HG03064 (cell line): ENCODE results near the gene EEF1G.
A peak's percentile ranks its signal among the peaks of the same experiment; 100 is the strongest.
"Not testable (repeated sequence)": the region's sequence is repeated elsewhere in the genome, so short reads cannot be mapped to it uniquely, and the experiment has no call there.

Experiments
- ATAC-seq: cut with Tn5 transposase; IDR thresholded peaks from one replicate; pipeline ENCODE4 v1.9.1; 2021; ENCODE audit warnings: low read depth; ENCODE audit not compliant: unreplicated experiment

The EEF1G gene

DNA sequence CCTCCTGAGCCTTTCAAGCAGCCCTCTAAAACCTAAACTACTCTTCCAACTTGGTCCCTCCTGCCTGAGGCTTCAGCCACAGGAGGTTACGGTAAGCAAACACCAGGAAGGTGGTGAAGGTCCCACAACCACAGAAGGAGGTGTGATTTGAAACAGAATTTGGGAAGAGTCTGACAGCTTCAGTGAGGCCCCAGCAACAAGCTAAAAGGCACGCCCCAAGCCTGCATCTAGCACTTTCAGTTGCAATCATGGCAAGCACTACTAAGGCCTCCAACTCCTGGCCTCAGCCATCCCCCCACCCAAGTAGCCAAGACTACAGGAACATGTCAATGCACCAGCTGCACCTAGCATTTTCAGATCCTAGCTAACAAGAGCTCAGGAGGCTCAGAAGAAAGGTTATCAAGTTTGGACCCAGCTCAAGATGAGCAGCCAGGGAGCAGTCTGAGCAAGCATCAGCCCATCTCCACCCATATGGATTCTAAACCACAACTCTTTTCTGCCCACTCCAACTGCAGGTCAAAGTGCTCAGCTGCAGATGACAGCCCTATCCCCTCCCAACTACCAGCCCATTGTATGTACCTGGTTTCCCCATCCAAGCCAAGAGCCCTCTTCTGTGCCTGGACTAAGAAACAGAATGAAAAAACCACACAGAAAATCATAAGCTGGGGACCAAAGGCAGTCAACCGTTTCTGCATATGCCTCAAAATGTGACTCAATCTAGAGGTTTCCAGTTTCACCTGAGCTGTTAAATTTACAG is 16.6 kb downstream of the EEF1G start:
- peak; percentile 26 for ATAC-seq

DNA sequence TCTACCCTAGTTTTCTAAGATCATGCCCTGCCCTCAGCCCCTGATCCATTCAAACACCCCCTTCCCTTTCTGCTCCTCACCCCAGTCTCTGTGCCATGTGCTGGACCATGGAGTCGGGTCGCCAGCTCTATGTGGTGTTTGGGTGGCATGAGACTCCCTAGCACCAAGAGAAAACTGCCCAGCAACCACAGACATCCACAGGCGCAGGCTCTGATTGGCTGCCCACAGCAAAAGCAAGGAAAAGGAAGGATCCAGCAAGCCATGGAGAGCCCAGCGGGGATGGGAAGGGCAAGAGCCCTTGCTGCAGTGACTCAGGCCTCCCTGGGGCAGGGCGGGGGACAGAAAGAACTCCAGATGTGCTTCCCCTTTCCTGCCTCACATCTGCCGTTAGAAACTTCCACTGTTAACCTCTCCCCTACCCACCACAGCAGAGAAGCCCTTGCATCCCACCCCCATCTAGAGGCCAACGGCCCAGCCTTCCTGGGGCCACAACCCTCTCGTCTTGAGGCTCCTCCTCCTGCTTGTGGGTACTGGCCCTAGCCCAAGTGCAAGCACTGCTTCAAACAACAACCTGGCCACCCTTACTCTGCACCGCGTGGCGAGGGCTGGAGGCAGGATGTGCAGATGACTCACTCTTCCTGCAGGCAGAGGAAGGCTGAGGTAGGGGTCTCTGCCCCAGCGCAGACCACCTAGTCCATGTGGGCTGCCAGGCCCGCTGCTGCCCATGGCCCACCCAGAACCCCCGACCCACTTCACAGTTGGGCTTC is 17.4 kb downstream of the EEF1G start:
- ATAC-seq = peak; percentile 27

DNA sequence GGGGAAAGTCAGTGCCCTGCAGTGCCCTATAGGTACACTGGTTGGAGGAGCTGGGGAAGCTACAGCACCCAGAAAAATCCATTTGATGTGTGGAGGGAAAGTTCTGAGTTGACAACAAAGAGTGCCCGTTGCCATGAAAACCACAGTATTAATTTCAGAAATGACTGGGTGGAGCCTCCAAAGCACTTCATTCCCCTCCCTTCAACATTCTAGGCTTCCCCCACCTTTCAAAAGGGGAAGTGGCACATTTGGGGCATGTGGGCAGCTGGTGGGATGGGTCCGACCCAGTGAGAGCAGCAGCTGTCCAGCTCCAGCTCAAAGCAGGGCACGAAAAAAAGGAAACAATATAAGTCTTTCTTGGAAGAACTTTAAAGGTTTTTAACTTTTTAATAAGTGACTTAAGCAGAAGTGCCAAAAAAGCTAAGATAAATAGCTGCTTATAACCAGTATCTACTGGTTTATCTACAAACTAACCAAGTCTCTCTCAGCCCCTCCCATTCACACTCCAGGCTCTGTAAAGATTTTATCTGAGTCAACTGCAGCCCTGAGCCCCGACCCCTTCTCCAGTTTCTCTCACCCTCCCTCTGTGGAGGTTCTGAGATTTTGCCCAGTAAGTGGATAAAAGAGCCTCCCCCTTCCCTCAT is 18.1 kb downstream of the EEF1G start:
- ATAC-seq = no peak

DNA sequence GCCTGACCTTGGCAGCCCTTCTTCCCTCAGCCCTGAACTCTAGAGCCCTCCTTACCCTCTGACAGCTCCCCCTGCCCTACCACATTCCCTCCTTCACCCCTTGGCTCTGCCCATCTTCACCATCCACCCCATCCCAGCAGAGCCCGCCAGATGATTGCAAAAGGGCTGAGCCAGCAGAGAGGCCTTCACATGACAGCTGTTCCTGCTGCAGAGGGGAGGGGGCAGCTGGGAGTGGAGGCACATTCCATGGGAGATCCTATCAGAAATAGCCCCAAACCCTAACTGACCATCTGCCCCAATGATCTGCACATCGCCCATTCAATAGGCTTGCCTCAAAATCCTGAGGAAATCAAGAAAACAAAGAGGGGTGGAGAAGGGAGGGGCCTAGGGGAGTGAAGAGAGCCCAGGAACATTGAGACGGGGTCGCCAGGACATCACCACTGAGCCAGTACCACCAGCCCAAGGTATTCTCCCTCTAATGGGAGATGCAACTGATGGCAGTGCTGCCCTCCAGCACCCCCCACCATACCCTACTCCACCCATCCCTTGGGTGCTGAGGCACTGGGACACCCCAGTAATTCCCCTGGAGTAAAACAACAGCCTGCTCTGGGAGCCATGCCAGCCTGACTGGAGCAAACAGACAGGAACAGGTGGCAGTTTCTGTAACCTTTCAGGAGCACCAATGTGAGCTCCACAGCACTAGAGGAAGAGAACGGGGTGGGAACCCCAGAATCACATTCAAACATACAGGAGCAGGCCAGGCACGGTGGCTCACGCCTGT is 19.1 kb downstream of the EEF1G start:
- ATAC-seq = no peak

DNA sequence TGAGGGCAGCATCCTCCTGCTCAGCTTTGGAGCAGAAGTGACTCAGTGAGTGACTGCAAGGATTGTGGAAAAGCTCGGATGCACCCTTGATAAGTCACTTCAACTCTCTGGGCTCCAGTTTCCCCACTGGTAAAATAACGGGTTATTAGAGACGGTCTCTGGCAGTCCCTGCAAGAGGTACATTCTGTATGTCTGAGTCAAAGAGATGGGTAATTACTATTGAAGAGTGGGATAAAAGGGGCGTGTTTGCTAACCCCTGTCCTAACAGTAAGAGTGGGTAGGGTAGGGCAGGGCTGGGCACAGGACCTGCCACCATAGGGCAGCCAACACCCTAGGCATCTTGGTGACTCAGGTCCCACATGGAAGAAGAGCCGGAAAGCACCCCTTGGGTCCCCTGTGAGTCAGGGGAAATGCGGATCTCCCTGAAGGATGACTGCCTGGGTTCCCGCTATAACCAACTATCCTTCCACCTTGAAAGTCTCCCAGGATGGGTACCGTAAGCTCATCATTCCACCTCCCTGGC is 19.8 kb downstream of the EEF1G start:
- ATAC-seq = no peak

DNA sequence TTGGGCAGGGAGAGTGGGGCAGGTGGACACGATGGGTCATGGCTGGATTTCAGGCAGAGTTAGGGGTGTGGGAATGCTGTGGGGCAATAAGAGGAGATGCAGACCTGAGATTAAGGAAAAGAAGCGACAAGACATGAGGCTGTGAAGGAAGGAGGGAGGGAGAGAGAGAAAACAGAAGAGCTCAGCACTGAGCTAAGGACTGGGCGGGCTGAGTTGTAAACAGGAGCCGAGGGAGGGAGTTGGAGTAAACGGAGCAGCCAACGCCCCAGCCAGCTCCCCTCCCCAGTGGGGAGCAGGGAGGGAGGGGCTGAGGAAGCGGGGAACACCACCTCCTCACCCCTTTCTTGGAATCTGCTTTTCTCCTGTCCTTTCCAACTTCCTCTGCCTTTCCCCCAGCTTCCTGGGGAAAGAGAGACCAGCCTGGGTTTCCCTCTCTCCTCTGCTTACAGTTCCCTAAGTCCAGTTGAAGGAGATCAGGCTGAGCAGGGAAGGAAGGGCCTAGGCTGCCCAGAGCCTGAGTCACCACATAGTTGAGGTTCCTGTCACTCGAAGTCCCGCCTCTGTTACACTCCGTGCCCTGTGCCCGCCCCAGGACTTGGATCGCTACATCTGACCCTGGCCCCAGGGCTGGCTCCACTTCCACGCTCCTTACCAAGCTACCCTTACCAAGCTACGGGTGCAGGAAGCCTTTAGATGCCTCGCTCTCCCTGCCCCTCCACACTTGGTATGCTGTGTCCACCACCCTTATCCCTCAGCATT is 20.4 kb downstream of the EEF1G start:
- ATAC-seq = no peak

DNA sequence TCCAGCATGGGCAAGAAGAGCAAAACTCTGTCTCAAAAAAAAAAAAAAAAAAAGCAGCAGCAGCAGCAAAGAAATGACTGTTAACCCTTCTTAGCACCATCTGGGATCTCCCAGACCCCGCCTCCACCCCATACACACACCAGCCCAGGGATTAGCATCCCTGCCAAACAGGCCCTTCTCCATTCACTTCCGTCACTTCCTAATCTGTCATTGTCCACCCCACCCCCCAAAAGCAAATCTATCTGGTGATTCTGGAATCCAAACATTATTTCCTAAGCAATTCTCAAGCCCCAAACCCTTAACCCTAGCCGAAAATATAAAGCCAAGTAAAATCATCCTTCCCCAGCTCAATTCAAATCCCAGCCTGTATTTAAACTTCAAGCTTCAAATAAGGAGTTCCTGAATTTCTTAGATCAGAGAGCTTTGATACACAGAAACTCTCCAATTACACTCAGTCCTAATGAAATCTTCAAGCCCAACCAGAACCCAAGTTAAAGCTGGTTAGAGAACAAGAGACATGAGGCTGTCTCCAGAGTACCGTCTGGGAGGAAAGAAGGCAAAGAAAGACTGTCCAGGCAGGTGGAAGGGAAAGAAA is 21.1 kb downstream of the EEF1G start:
- no peak for ATAC-seq

DNA sequence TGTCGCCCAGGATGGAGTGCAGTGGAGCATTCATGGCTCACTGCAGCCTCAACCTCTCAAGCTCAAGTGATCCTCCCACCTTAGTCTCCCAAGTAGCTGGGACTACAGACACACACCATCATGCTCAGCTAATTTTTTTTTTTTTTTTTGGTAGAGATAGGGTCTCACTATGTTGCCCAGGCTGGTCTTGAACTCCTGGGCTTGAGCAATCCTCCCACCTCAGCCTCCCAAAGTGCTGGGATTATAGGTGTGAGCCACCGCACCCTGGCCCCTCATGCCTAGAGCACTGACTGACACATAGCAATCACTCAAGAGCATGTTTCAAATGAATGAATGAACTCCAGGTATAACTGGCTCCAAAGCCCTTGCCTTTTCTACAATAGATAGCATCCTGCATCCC is 23.2 kb downstream of the EEF1G start:
- not testable (repeated sequence) for ATAC-seq

DNA sequence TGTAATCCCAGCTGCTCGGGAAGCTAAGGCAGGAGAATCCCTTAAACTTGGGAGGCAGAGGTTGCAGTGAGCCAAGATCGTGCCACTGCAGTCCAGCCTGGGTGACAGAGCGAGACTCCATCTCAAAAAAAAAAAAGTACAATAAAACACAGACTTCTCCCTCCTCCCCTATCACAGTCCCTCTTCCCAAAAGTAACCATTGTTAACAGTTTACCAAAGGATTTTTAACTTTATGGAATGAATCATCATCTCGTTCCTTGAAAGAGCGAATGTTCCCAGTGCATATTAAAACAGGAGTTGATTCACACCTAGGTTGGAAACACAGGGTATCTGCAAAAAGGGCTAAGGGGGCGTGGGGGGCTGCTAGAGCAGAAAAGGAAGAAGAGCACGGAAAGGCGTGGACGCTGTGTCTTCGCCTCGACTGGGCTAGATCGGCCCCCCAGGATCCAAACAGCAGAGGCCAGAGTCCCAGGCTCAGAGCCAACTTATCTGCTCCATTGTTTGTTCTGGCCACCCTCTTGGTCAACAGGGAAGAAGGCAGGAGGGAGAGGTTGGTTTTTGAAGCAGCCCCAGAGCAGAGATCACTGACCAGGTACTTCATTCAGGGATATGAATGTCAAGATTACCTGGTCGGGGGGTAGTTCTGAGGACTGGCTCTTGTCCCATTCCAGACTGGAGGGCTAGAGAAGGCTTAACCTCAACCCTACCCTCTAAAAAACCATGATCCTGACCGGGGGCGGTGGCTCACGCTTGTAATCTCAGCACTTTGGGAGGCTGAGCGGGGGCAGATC is 25.0 kb downstream of the EEF1G start:
- no peak for ATAC-seq

DNA sequence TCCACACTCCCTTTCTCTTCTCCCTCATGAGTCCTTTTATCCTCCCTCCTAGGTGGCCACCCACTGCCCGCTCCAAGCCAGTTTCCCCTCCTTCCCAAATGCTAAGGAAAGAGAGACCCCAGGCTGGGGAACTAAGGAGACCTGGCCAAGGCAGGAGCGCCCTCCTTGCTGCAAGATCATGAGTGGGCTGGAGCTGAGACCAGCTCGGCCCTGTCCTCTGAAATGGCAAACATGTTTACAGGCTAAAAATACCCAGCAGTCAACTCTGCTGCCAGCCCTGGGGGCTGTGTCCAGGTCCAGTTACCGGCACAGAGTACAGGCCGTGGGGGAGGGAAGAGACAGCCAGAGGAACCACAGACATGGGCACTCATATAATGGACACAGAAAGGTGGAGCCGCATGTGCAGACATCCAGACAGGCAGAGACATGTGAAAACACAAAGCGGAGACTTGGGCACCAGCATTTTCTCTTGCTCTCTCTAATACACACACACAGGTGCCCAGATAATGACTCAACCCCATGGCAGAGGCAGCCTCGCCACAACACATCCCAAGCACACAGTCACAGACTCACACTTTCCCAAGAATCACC is 25.9 kb downstream of the EEF1G start:
- no peak for ATAC-seq

DNA sequence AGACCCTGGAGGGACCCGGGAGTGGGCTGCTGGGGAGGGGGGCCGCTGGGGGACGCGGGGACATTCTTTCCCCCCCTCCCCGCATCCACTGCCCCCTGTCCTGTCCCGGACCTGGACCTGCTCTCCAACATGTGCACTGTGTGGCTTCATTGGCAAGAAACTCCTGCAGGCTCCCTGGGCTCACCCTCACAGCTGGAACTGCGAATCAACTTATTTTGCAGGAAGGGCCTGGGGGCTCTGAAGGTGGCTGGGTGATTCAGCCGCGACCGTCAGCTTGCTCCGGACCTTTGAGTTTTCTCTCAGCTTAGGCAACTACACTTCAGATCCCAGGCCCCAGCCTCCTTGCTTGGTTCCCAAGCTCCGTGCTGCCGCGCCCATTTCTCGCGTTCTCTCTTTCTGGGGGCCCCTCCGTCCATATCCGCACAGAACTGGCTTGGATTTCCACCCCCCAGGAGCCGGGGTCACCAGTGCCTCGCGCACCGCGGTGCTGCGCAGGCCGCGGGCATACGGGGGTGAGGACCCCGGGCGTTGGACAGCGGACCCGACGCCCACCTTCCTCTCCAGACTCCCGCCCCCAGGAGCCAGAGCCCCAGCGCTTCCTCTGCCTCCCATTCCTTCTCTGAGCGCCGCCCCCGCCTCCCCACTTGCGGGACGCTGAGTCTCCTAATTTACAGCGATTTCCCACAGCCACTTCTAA is 26.6 kb downstream of the EEF1G start:
- ATAC-seq = no peak

DNA sequence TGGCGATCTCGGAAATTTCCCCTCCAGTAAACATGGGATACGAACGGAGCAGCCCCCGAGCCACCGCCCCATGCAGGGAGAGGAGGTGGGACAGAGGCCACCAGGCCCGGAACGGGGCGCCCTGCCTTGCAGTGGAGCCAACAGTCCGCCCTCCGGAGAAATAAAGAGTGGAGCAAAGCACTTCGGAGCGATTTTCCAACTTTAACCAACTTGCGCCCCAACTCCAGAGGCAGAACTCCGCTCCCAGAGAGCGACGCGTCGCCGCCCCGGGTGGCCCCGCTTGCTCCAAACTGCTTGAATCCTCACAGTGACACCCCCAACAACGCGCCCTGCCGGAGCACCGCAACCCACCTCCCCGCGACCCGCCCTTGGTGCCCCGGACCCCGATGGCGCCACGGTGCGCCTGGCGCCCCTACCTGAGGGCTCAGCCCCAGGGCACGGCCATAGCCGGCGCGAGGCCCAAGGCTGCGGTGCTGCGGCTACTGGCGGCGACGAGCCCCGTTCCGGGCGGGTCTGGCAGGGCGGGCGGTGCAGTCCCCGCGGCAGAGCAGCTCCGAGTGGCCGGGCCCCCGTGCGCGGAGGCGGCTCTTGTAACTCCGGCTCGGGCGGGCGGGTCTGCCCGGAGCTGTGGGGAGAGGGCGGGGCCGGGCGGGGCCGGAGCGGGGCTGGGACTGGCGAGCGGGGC is 27.3 kb downstream of the EEF1G start, which contains the start of gene AHNAK:
TSS of gene AHNAK (minus strand) at position 563 of the 685 bp plus-strand sequence. CDS start 10,708 bp downstream, outside the sequence.
- ATAC-seq = no peak

DNA sequence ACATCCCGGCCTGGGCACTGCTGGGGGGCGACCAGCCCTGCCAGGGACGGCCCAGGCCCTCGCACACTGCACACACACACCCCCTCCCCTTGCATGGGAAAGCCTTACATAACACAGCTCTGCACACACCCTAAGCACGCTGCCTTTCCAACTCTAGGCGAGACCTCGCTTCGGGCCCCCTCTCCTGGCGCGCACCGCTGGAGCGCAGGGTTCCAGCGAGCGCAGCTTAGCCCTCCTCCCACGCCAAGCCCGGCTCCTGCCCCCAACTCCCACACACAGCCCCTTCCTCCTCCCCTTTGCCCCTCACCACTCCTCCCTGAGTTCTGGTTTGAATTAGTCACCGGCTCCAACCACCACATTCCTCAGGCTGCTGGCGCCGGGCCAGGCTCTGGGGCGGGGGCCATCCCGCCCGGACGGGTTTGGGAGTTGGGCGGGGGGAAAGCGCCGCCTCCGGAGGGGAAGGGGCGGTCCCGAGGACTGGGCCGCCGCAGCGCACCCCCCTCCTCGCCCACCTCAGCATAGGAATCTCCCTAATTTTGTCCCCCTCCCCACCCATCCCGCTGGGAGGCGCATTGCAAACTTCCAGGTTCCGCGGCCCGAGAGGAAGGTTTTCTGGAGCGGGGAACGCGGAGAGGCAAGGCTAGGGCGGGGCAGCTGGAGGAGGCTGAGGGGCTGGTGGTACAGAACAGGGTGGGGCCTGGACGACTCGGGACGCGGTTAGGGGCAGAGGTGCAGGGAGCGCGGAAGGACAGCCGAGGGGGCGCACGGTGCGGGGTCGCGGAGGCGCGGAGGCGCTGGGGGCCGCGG is 28.1 kb downstream of the EEF1G start:
- no peak for ATAC-seq

DNA sequence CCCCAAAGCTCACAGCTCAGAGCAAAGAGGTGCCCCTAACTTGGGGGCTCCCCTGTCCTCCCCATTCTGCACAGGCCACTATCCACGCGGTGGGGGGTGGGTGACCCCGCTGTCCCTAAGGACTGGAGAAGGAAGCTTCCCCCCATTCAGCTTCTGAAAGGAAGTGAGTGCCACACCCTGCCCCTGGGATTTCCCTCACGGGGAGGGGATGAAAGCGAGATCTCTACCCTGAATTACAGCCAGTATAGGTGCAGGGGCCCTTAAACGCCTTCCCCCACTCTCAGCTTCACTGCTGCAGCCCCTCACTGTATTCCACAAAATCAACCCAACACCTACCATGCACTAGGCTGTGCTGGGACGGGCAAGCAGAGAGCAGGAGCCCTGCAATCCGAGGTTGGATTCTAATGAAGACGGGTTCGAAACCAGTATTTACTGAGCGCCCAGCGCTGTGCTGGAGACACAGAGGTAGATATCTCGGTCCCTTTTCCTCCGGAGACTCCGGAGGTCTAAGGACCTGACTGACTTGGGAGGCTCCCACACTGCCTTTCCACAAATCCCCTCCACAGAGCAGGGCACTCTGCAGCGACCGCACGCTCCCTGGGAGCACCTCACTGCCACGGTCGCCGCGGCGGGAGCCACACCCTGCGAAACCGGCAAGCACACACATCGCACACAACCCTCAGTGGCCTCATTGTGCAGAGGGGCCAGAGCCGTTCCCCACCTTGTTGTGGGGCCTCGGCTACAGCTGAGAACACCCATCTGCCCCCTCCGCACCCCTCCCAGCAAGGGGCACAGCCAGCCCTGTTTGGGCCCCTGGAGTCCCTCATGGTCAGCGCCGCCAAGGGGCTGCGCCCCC is 28.9 kb downstream of the EEF1G start:
- ATAC-seq = no peak

DNA sequence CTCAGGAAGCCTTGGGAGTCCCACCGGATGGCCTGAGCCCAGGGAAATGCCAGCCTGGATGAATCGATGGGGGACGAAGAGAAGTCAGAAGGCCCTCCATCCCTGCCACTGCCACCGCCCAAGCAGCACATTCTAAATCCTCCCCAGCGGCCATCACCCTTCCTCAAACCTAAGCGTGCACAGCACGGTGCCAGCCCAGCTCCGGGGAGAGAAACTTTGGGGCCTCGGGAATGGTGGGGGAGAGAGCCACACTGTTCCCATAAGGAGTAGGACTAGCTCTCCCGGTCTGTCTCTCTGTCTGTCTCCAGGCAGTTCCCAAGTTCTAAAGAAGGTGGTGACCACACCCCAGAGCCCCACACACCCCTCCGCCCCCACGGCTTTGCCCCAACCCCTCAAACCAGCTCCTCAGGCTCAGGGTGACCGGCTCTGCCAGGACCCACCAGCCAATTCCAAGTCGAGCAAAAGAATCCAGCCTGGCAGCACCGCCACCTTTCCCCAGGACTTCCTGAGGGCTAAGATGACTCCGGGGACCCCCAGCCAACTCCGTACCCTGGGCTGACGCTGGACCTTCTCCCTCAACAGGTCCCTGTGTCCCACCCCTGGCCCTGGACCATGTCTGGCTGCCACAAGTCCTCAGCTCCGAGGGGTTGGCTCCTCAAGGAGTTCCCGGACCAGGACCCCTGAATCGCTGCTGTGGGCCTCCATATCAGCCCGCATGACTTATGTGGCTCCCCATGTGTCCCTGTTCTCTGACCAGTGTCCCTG is 29.8 kb downstream of the EEF1G start:
- ATAC-seq = no peak
